Esophagus muscularis mucosa (tissue), 4 donors: ENCODE data around the gene LRRC27. TPM values are rescaled to one million over a fixed set of nuclear protein-coding genes. Genes with fewer than 3 reads are reported as not detected.
"Not testable (repeated sequence)": the region's sequence is repeated elsewhere in the genome, so short reads cannot be mapped to it uniquely, and the experiment has no call there.

Experiments
- DNase-seq: peaks from one replicate; pipeline ENCODE4 v3.0.0-alpha.2; 2017; ENCODE audit errors: extremely low spot score
- H3K27ac ChIP-seq, 4 donors: fragments of 200-600 bp; sonication (generic); replicated peaks in 1 of 4; 1 replicate in 3 of 4; 2 replicates in 1 of 4; pipeline ENCODE4 v1.5.1; 2016 to 2019; ENCODE audit warnings: mild to moderate bottlenecking in 1 of 4
- H3K27me3 ChIP-seq, 4 donors: fragments of 200-600 bp; sonication (generic); one replicate each; pipeline versions ENCODE4 v1.5.1 to v1.6.0; 2016 to 2019
- H3K36me3 ChIP-seq, 4 donors: fragments of 200-600 bp; sonication (generic); one replicate each; pipeline ENCODE4 v1.5.1; 2016 to 2019
- H3K4me1 ChIP-seq, 4 donors: fragments of 200-600 bp; sonication (generic); one replicate each; pipeline ENCODE4 v1.5.1; 2016 to 2019
- H3K4me3 ChIP-seq, 4 donors: fragments of 200-600 bp; sonication (generic); 1 replicate in 2 of 4; 2 replicates in 2 of 4; pipeline ENCODE4 v1.5.1; 2016 to 2019; ENCODE audit warnings: mild to moderate bottlenecking in 4 of 4, moderate library complexity in 1 of 4
- H3K9me3 ChIP-seq, 4 donors: fragments of 200-600 bp; sonication (generic); 1 replicate in 3 of 4; 2 replicates in 1 of 4; pipeline ENCODE4 v1.5.1; 2016 to 2019
- CTCF ChIP-seq, 3 experiments: fragments of 200-600 bp in 2 of 3; fragments of 450-650 bp in 1 of 3; sonication (generic) in 2 of 3; IDR thresholded peaks; one replicate each; pipeline ENCODE4 v1.5.1; 2017 to 2019; ENCODE audit warnings: antibody characterized with exemption in 3 of 3, mild to moderate bottlenecking in 2 of 3, moderate library complexity in 1 of 3
- EP300 ChIP-seq: sonication (generic); formaldehyde crosslinking; IDR thresholded peaks from one replicate; pipeline ENCODE4 v1.6.1; 2017; ENCODE audit warnings: antibody characterized with exemption
- POLR2A ChIP-seq: fragments of 450-650 bp; IDR thresholded peaks from one replicate; pipeline ENCODE4 v1.6.1; 2017; ENCODE audit warnings: antibody characterized with exemption, moderate library complexity, mild to moderate bottlenecking, low read depth
- POLR2AphosphoS5 ChIP-seq, 2 donors: sonication (generic); formaldehyde crosslinking; IDR thresholded peaks; one replicate each; pipeline ENCODE4 v1.6.1; 2017; ENCODE audit warnings: antibody characterized with exemption in 2 of 2
- WGBS: methylation state at CpG from one replicate; pipeline ENCODE4 v1.1.5; 2018; 5-methylcytosine and 5-hydroxymethylcytosine counted together
- intact Hi-C: fragments of 100-400 bp; cut with DNase I; formaldehyde crosslinking; loops from one replicate; pipeline ENCODE4 v1.15.1; 2023
- total RNA-seq, 4 donors: library from RNA; depleted of rRNA; stranded (reverse); fragments of >200 nt; gene quantifications; one replicate each; pipeline versions ENCODE4 v1.1.0 to v1.2.1, GENCODE V29; 2016

LRRC27 gene
- total RNA-seq, 4 donors from 2014 or later: 5.8 to 19.1 (median 9.5) TPM

GRCh38 chr10:132335189-132336063 is 3.4 kb downstream of the LRRC27 start:
- 77% methylated on average over 14 of the region's 14 CpGs for WGBS
- Histone ChIP-seq H3K4me3 (no peak overlapping the region), H3K4me1 (peaks cover 14 to 28% (median 17%) of the 10 kb centered on the region in 4 donors), H3K27ac (no peak overlapping the region), H3K36me3 (peaks cover 0 to 38% (median 8%) of the 10 kb centered on the region in 4 donors), H3K9me3 (no peaks in the 10 kb centered on the region), H3K27me3 (no peaks in the 10 kb centered on the region)
- no peak for DNase-seq
- intact Hi-C loops: no loop called here
- TF ChIP-seq CTCF (IDR thresholded peaks at IDR 0.05) (no peak), POLR2A (no peak), POLR2AphosphoS5 (IDR thresholded peaks at IDR 0.05) (no peak)

GRCh38 chr10:132336064-132336746 is 4.2 kb downstream of the LRRC27 start:
- peak overlapping the region in 1 of 4 donors; percentile 44 for H3K4me3 ChIP-seq
- WGBS: 86% methylated on average over 9 of the region's 11 CpGs
- H3K36me3 ChIP-seq: peaks cover 0 to 40% (median 8%) of the 10 kb centered on the region in 4 donors
- no peak overlapping the region for H3K27ac ChIP-seq
- intact Hi-C loops: no loop called here
- no peaks in the 10 kb centered on the region for H3K9me3 ChIP-seq
- no peak for TF ChIP-seq EP300
- TF ChIP-seq POLR2A: no peak
- TF ChIP-seq CTCF (IDR thresholded peaks at IDR 0.05): no peak
- no peak for TF ChIP-seq POLR2AphosphoS5 (IDR thresholded peaks at IDR 0.05)
- no peaks in the 10 kb centered on the region for H3K27me3 ChIP-seq
- DNase-seq: no peak
- H3K4me1 ChIP-seq: peaks cover 9 to 20% (median 10%) of the 10 kb centered on the region in 4 donors

- Histone ChIP-seq H3K9me3 (no peaks in the 10 kb centered on the region), H3K27ac (peak overlapping the region in 3 of 4 donors; percentile 20 to 52 (median 51)), H3K27me3 (no peaks in the 10 kb centered on the region), H3K4me1 (peaks cover 9 to 18% (median 10%) of the 10 kb centered on the region in 4 donors), H3K4me3 (peak overlapping the region; percentile 41 to 53 (median 44)), H3K36me3 (peaks cover 0 to 43% (median 8%) of the 10 kb centered on the region in 4 donors)
- WGBS: 45% methylated on average over 16 of the region's 19 CpGs
- TF ChIP-seq CTCF (IDR thresholded peaks at IDR 0.05): no peak
- TF ChIP-seq POLR2A: no peak
- no peak for TF ChIP-seq EP300
- no peak for TF ChIP-seq POLR2AphosphoS5 (IDR thresholded peaks at IDR 0.05)
- DNase-seq: no peak
- intact Hi-C loops: no loop called here
Observed at GRCh38 chr10:132336919-132337407, 5.0 kb downstream of the LRRC27 start.

GRCh38 chr10:132337854-132338253 is 5.9 kb downstream of the LRRC27 start:
- WGBS: 95% methylated on average over 7 of the region's 7 CpGs

GRCh38 chr10:132338876-132339275 is 6.9 kb downstream of the LRRC27 start:
- Histone ChIP-seq H3K36me3 (peaks cover 0 to 58% (median 10%) of the 10 kb centered on the region in 4 donors), H3K27ac (no peak overlapping the region), H3K9me3 (no peaks in the 10 kb centered on the region), H3K4me1 (peaks cover 0 to 8% (median 2%) of the 10 kb centered on the region in 4 donors), H3K4me3 (no peak overlapping the region), H3K27me3 (no peaks in the 10 kb centered on the region)
- no peak for DNase-seq
- 100% methylated on average over 1 of the region's 10 CpGs for WGBS
- intact Hi-C loops: no loop called here
- no peak for TF ChIP-seq EP300
- TF ChIP-seq CTCF (IDR thresholded peaks at IDR 0.05): no peak
- no peak for TF ChIP-seq POLR2AphosphoS5 (IDR thresholded peaks at IDR 0.05)
- no peak for TF ChIP-seq POLR2A

More at GRCh38 chr10:132337854-132338253, 5.9 kb downstream of the LRRC27 start:
- H3K4me1 ChIP-seq: peaks cover 2 to 11% (median 4%) of the 10 kb centered on the region in 4 donors
- H3K27me3 ChIP-seq, DNase-seq, H3K4me3 ChIP-seq, H3K27ac ChIP-seq, H3K9me3 ChIP-seq, intact Hi-C loops: not testable (repeated sequence)
- peaks cover 0 to 50% (median 8%) of the 10 kb centered on the region in 4 donors for H3K36me3 ChIP-seq
